Activated B cell treated with CpG ODN at 0.5 μM for 24 hours (primary cell): ENCODE measurements around the gene PTPRT. TPM values are rescaled to one million over a fixed set of nuclear protein-coding genes. Genes with fewer than 3 reads are reported as not detected.
"Not testable (repeated sequence)": the region's sequence is repeated elsewhere in the genome, so short reads cannot be mapped to it uniquely, and the experiment has no call there.

Experiments
- ATAC-seq: fragments of 200-7000 bp; cut with Tn5 transposase; one replicate; pipeline ENCODE4 v1.10.0; 2021; ENCODE audit warnings: low read depth, mild to moderate bottlenecking, moderate library complexity
- CTCF ChIA-PET: fragments of 350-600 bp; sonication (Branson Sonifier 250); formaldehyde crosslinking; loops from one replicate; lab custom pipeline; 2021; ENCODE audit warnings: antibody characterized with exemption; lab: Charles Lee
- POLR2A ChIA-PET: fragments of 350-600 bp; sonication (Branson Sonifier 250); formaldehyde crosslinking; loops from one replicate; lab custom pipeline; 2021; ENCODE audit warnings: antibody characterized with exemption; lab: Charles Lee
- DNase-seq: peaks from one replicate; pipeline ENCODE4 v3.0.0; 2022
- H3K27ac Mint-ChIP-seq: one replicate; pipeline ENCODE4 v1.8.0; 2020; ENCODE audit warnings: mixed read lengths
- H3K27me3 Mint-ChIP-seq: one replicate; pipeline ENCODE4 v1.8.0; 2021; ENCODE audit warnings: mixed read lengths
- H3K36me3 Mint-ChIP-seq: one replicate; pipeline ENCODE4 v1.8.0; 2021; ENCODE audit warnings: low read depth, mixed read lengths
- H3K4me1 Mint-ChIP-seq: one replicate; pipeline ENCODE4 v1.8.0; 2021; ENCODE audit warnings: mixed read lengths
- H3K4me3 Mint-ChIP-seq: one replicate; pipeline ENCODE4 v1.8.0; 2020; ENCODE audit warnings: mild to moderate bottlenecking, mixed read lengths
- H3K9me3 Mint-ChIP-seq: one replicate; pipeline ENCODE4 v1.8.0; 2020; ENCODE audit warnings: mixed read lengths
- intact Hi-C: fragments of 100-400 bp; cut with micrococcal nuclease; formaldehyde crosslinking; loops from one replicate; pipeline ENCODE4 v1.15.1; 2024
- total RNA-seq: library from RNA; stranded (reverse); gene quantifications from 2 replicates; pipeline ENCODE4 v1.2.3, GENCODE V29; 2022
- TF ChIP-seq, protein P1 (sequence below): fragments of 200-600 bp; IDR thresholded peaks from one replicate; pipeline ENCODE4 v1.8.0; 2022; ENCODE audit warnings: antibody characterized with exemption, mild to moderate bottlenecking

PTPRT gene
- total RNA-seq, 1 donor from 2014 or later, result not detected

DNA sequence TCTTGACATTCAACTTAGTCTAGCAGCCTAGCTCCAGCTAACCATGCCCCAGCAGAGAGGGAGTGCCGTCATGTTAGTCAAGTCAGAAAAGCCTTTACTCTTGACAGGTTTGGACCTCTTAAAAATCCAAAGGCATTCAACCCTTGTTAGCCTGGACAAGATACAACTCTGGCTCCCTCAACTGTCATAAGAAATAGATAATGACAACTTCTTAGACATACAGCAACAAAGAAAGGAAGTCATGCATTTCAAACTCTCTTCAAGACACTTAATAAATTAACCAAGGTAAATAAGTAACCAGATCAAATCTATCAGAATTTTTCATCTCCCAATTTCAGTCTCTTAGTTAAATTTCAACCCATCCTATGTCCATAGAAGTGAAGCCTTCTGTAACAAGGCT, 22.7 kb downstream of the PTPRT start:
- ATAC-seq (no peak), DNase-seq (no peak)
- H3K27me3 Mint-ChIP-seq, result no peaks in the 10 kb centered on the region
- H3K36me3 Mint-ChIP-seq, result no peaks in the 10 kb centered on the region
- H3K4me1 Mint-ChIP-seq, result no peaks in the 10 kb centered on the region
- ChIA-PET POLR2A (no interaction called here), CTCF (no interaction called here)
- no peak overlapping the region for H3K27ac Mint-ChIP-seq
- H3K9me3 Mint-ChIP-seq, result no peaks in the 10 kb centered on the region
- H3K4me3 Mint-ChIP-seq, result no peak overlapping the region
- intact Hi-C loops, result no loop called here
- TF ChIP-seq, protein P1, sequence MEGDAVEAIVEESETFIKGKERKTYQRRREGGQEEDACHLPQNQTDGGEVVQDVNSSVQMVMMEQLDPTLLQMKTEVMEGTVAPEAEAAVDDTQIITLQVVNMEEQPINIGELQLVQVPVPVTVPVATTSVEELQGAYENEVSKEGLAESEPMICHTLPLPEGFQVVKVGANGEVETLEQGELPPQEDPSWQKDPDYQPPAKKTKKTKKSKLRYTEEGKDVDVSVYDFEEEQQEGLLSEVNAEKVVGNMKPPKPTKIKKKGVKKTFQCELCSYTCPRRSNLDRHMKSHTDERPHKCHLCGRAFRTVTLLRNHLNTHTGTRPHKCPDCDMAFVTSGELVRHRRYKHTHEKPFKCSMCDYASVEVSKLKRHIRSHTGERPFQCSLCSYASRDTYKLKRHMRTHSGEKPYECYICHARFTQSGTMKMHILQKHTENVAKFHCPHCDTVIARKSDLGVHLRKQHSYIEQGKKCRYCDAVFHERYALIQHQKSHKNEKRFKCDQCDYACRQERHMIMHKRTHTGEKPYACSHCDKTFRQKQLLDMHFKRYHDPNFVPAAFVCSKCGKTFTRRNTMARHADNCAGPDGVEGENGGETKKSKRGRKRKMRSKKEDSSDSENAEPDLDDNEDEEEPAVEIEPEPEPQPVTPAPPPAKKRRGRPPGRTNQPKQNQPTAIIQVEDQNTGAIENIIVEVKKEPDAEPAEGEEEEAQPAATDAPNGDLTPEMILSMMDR, result no peak

DNA sequence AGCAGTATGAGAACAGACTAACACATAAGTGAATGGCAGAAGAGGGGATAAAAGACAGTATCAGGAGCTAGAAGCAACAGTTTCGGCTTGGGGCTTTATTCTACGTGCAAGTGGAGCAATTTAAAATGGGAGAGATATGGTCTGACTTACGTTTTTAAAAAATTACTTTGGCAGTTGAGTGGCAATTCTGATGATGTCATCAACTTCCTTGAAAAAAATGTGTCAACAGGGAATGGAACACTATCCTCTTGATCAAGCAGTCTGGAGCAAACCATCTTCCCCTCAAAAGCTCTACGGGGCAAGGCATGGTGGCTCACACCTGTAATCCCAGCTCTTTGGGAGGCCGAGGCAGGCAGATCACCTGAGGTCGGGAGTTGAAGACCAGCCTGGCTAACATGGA, 24.1 kb downstream of the PTPRT start:
- TF ChIP-seq, protein P1, result no peak
- intact Hi-C loops, result no loop called here
- CTCF ChIA-PET, result no interaction called here
- ATAC-seq, result no peak
- Mint-ChIP-seq H3K4me1 (no peaks in the 10 kb centered on the region), H3K36me3 (no peaks in the 10 kb centered on the region), H3K9me3 (no peaks in the 10 kb centered on the region), H3K27me3 (no peaks in the 10 kb centered on the region), H3K27ac (no peak overlapping the region), H3K4me3 (no peak overlapping the region)
- no peak for DNase-seq
- POLR2A ChIA-PET, result no interaction called here

DNA sequence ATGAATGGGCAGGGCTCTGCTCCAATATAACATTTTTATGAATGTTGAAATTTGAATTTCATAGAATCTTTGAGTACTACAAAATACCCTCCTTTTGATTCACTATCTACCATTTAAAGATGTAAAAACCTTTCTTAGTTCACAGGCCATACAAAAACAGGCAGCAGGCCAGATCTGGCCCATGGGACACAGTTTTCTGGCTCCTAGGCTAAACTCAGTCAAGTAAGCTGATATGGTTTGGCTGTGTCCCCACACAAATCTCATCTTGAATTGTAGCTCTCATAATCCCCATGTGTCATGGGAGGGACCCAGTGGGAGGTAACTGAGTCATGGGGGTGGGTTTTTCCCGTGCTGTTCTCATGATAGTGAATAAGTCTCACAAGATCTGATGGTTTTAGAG, 25.0 kb downstream of the PTPRT start:
- H3K27ac Mint-ChIP-seq, CTCF ChIA-PET, ATAC-seq, H3K4me3 Mint-ChIP-seq, intact Hi-C loops, H3K4me1 Mint-ChIP-seq, H3K27me3 Mint-ChIP-seq, POLR2A ChIA-PET, DNase-seq, H3K9me3 Mint-ChIP-seq, H3K36me3 Mint-ChIP-seq: not testable (repeated sequence)

DNA sequence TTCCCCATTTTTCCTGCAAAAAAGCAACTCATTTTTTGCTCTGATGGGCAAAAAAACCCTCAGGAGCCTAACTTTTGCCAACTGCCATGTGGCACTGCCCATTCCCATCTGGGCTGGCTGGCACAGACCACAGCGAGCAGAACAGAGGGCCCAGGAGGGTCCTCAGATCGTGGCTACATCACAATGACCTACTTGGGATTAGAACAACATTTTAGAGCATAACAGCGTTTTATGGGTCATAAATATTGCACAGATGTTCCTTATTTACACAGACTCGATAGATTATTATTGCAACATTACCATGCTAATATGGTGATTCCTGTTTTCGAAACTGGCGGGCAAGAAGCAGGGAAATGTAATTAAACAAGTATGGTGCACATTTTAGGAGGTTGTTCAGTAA, 28.0 kb downstream of the PTPRT start:
- H3K4me3 Mint-ChIP-seq, result no peak overlapping the region

DNA sequence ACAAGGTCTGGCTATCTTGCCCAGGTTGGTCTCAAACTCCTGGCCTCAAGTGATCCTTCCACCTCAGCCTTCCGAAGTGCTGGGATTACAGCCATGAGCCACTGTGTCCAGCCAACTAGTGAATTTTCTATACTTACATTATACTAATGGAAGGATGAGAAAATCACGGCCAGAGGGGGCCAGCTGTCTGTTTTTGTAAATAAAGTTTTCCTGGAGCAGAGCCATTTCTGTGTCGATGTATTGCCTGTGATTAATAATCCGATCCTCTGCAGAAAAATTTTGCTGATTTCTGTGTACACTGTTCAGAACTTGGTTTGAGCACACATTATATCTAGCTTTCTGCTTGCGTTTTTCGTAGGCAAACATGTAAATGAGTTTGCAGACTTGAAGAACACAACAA, 28.8 kb downstream of the PTPRT start:
- no peaks in the 10 kb centered on the region for H3K9me3 Mint-ChIP-seq
- H3K4me3 Mint-ChIP-seq, result no peak overlapping the region
- H3K27me3 Mint-ChIP-seq, result no peaks in the 10 kb centered on the region
- ATAC-seq (no peak), DNase-seq (no peak)
- CTCF ChIA-PET, result no interaction called here
- no peak overlapping the region for H3K27ac Mint-ChIP-seq
- no peaks in the 10 kb centered on the region for H3K36me3 Mint-ChIP-seq
- POLR2A ChIA-PET, result no interaction called here
- TF ChIP-seq, protein P1, result no peak
- intact Hi-C loops, result no loop called here
- no peaks in the 10 kb centered on the region for H3K4me1 Mint-ChIP-seq

More for the DNA sequence above, 28.0 kb downstream of the PTPRT start:
- H3K27me3 Mint-ChIP-seq, result no peaks in the 10 kb centered on the region
- no peak for ATAC-seq
- ChIA-PET CTCF (no interaction called here), POLR2A (no interaction called here)
- intact Hi-C loops, result no loop called here
- H3K9me3 Mint-ChIP-seq, result no peaks in the 10 kb centered on the region
- TF ChIP-seq, protein P1, result no peak
- no peak for DNase-seq
- no peaks in the 10 kb centered on the region for H3K4me1 Mint-ChIP-seq
- H3K36me3 Mint-ChIP-seq, result no peaks in the 10 kb centered on the region
- no peak overlapping the region for H3K27ac Mint-ChIP-seq

DNA sequence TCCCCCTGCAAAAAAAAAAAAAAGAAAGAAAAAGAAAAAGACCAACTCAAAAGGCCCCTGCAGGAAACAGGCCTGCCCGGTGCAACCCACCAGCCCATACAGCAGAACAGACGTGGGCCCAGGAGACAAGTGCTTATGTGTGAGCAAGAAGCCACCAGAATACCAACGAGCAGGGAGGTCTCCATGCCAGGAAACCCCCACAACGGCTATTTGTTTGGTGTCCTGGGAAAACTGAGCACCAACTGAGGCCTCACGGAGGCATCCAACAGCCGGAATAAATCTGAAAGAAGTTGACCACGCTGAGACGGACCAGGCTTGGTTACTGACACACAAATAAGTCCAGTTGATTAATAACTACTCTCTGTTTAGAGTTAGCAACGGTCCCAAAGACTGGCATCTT, 29.7 kb downstream of the PTPRT start:
- Mint-ChIP-seq H3K9me3 (no peaks in the 10 kb centered on the region), H3K27ac (no peak overlapping the region), H3K4me1 (no peaks in the 10 kb centered on the region), H3K36me3 (no peaks in the 10 kb centered on the region), H3K4me3 (no peak overlapping the region), H3K27me3 (no peaks in the 10 kb centered on the region)
- ATAC-seq, result no peak
- intact Hi-C loops, result no loop called here
- no peak for DNase-seq
- ChIA-PET POLR2A (no interaction called here), CTCF (no interaction called here)
- TF ChIP-seq, protein P1, result no peak
